CD8-positive, alpha-beta memory T cell (primary cell): ENCODE measurements around the gene ROM1. TPM values are rescaled to one million over a fixed set of nuclear protein-coding genes. Genes with fewer than 3 reads are reported as not detected.
"Not testable (repeated sequence)": the region's sequence is repeated elsewhere in the genome, so short reads cannot be mapped to it uniquely, and the experiment has no call there.

Experiments
- CTCF ChIA-PET: fragments of 350-600 bp; sonication (Branson Sonifier 250); formaldehyde crosslinking; loops from one replicate; lab custom pipeline; 2021; ENCODE audit warnings: antibody characterized with exemption; lab: Charles Lee
- POLR2A ChIA-PET: fragments of 350-600 bp; sonication (Branson Sonifier 250); formaldehyde crosslinking; loops from one replicate; lab custom pipeline; 2021; ENCODE audit warnings: antibody characterized with exemption; lab: Charles Lee
- DNase-seq, 5 donors: peaks; one replicate each; pipeline versions ENCODE4 v3.0.0 to v3.0.0-alpha.2; 2020 to 2022; ENCODE audit warnings: mixed read lengths in 1 of 5
- H3K27ac ChIP-seq: one replicate; pipeline ENCODE4 v1.7.0; 2013; ENCODE audit warnings: low read depth, mild to moderate bottlenecking, low read length, moderate library complexity
- H3K27me3 ChIP-seq: 2 replicates; pipeline ENCODE4 v1.7.0; 2013; ENCODE audit warnings: low read length, mild to moderate bottlenecking; ENCODE audit not compliant: insufficient read depth, poor library complexity, severe bottlenecking
- H3K36me3 ChIP-seq: 2 replicates; pipeline ENCODE4 v1.7.0; 2013; ENCODE audit warnings: mild to moderate bottlenecking, low read length, moderate library complexity; ENCODE audit not compliant: insufficient read depth
- H3K4me1 ChIP-seq: 2 replicates; pipeline ENCODE4 v1.7.0; 2013; ENCODE audit warnings: mild to moderate bottlenecking, low read length, moderate library complexity; ENCODE audit not compliant: insufficient read depth
- H3K4me3 ChIP-seq: 2 replicates; pipeline ENCODE4 v1.7.0; 2013; ENCODE audit warnings: mild to moderate bottlenecking, low read length
- H3K9me3 ChIP-seq: 2 replicates; pipeline ENCODE4 v1.7.0; 2013; ENCODE audit warnings: mild to moderate bottlenecking, low read length
- H3K27ac Mint-ChIP-seq, 8 donors: one replicate each; pipeline ENCODE4 v1.8.0; 2020 to 2021; ENCODE audit warnings: mixed read lengths in 8 of 8, mild to moderate bottlenecking in 6 of 8, inconsistent platforms in 3 of 8, moderate library complexity in 3 of 8
- H3K27me3 Mint-ChIP-seq, 2 donors: one replicate each; pipeline ENCODE4 v1.8.0; 2020 to 2021; ENCODE audit warnings: mixed read lengths in 2 of 2, mild to moderate bottlenecking in 1 of 2, moderate library complexity in 1 of 2
- H3K36me3 Mint-ChIP-seq, 3 donors: one replicate each; pipeline ENCODE4 v1.8.0; 2020 to 2021; ENCODE audit warnings: mixed read lengths in 3 of 3, inconsistent platforms in 1 of 3, mild to moderate bottlenecking in 1 of 3
- H3K4me1 Mint-ChIP-seq, 3 donors: one replicate each; pipeline ENCODE4 v1.8.0; 2020 to 2021; ENCODE audit warnings: mixed read lengths in 3 of 3, inconsistent platforms in 1 of 3, mild to moderate bottlenecking in 1 of 3
- H3K4me3 Mint-ChIP-seq, 7 donors: one replicate each; pipeline ENCODE4 v1.8.0; 2020 to 2021; ENCODE audit warnings: mixed read lengths in 7 of 7, mild to moderate bottlenecking in 6 of 7, moderate library complexity in 4 of 7, inconsistent platforms in 2 of 7
- H3K9me3 Mint-ChIP-seq, 5 donors: one replicate each; pipeline ENCODE4 v1.8.0; 2020 to 2022; ENCODE audit warnings: mixed read lengths in 5 of 5, mild to moderate bottlenecking in 3 of 5, moderate library complexity in 2 of 5, inconsistent platforms in 1 of 5
- polyA plus RNA-seq: library from polyadenylated mRNA; unstranded; fragments of 300-500 nt; fragmentation: Illumina TruSeq; gene quantifications from one replicate; pipeline ENCODE4 v1.2.3, GENCODE V29; 2021
- total RNA-seq, 2 experiments: library from RNA; stranded (reverse); gene quantifications; one replicate each; pipeline ENCODE4 v1.2.3, GENCODE V29; 2021

Gene ROM1
- total and polyA plus RNA-seq, 3 experiments from 2014 or later: 1.7 to 5.3 (median 4.9) TPM

DNA sequence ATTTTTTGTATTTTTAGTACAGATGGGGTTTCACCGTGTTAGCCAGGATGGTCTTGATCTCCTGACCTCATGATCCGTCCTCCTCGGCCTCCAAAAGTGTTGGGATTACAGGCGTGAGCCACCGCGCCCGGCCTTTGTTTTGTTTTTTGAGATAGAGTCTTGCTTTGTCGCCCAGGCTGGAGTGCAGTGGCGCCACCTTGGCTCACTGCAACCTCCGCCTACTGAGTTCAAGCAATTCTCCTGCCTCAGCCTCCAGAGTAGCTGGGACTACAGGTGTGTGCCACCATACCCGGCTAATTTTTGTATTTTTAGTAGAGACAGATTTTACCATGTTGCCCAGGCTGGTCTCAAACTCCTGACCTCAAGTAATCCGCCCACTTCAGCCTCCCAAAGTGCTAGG lies 37.2 kb downstream of the ROM1 start:
- not testable (repeated sequence) for H3K27me3 ChIP-seq, DNase-seq, H3K27ac ChIP-seq, H3K27me3 Mint-ChIP-seq, H3K9me3 Mint-ChIP-seq, H3K4me3 ChIP-seq, H3K9me3 ChIP-seq
- Histone ChIP-seq H3K36me3 (peaks cover 11% of the 10 kb centered on the region), H3K4me1 (peaks cover 28% of the 10 kb centered on the region)
- peak overlapping the region in 2 of 7 donors; percentile 60 to 63 for H3K4me3 Mint-ChIP-seq
- peak overlapping the region in 3 of 8 donors; percentile 50 to 83 (median 60) for H3K27ac Mint-ChIP-seq
- H3K36me3 Mint-ChIP-seq: peaks cover 0 to 43% (median 3%) of the 10 kb centered on the region in 3 donors
- ChIA-PET CTCF (interaction anchor here (1.1 to 2.3 kb wide), 3 partner anchors 15 to 59 kb away, joined by 3 to 9 read pairs (median 3); partner anchors contain the start of genes C11orf98 and CSKMT), POLR2A (interaction anchor here (1.0 to 1.7 kb wide), 2 partner anchors 14 to 59 kb away, joined by 5 to 7 read pairs; partner anchors contain the start of genes C11orf98, CSKMT and TUT1)
- H3K4me1 Mint-ChIP-seq: peaks cover 25 to 43% (median 33%) of the 10 kb centered on the region in 3 donors

DNA sequence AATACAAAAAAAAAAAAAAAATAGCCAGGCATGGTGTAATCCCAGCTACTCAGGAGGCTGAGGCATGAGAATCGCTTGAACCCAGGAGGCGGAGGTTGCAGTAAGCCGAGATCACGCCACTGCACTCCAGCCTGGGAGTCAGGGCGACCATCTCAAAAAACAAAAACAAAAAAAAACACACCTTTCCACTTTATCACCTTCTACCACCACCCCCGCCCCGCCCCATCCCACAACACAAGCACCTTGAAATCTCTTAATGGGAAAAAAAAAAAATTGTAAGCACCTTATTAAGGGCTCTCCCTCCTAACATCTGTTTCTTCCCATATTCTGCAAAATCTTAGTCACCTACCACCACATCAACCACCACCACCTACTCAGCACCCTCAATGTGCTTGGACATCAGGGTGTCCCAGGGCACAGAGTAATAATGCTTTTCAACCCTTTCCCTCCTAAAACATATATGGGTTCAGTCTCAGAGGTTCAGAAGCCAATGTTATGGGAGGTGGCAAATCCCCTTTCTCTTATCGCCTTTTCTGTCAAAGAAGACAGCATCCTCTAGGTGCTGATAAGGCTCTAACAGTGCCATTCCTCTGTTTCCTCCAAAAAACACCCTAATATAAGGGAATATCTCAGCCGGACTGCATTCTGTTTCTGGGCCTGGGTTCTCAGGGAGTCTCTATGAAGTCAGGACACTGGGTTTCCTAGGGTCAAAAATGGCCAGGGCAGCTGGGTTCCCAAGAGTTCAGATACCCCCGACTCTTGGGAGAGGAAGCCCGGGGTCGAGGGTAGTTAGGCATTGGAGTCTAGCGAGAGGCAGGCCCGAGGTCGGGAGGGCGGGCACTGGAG lies 39.3 kb downstream of the ROM1 start:
- H3K36me3 ChIP-seq: peaks cover 11% of the 10 kb centered on the region
- peak overlapping the region; percentile 85 to 95 (median 91) for H3K4me3 Mint-ChIP-seq
- peak overlapping the region; percentile 80 to 97 (median 86) for H3K27ac Mint-ChIP-seq
- ChIA-PET CTCF (interaction anchor here (1.0 to 3.6 kb wide), 6 partner anchors 12 to 227 kb away, joined by 3 to 27 read pairs (median 4); partner anchors contain the start of genes C11orf98, CSKMT and TUT1), POLR2A (interaction anchor here (0.6 to 1.4 kb wide), 12 partner anchors 13 to 213 kb away, joined by 3 to 52 read pairs (median 4); partner anchors contain the start of genes B3GAT3, C11orf98, CSKMT and LBHD1)
- peak overlapping the region; percentile 83 for H3K4me3 ChIP-seq
- H3K27me3 Mint-ChIP-seq: peaks cover 0 to 7% of the 10 kb centered on the region in 2 donors
- DNase-seq: peak in 1 of 5 donors; percentile 65
- H3K4me1 Mint-ChIP-seq: peaks cover 15 to 29% (median 20%) of the 10 kb centered on the region in 3 donors
- H3K9me3 ChIP-seq: no peaks in the 10 kb centered on the region
- H3K27ac ChIP-seq: peak overlapping the region; percentile 87
- peaks cover 15% of the 10 kb centered on the region for H3K4me1 ChIP-seq
- no peaks in the 10 kb centered on the region for H3K27me3 ChIP-seq
- peaks cover 0 to 3% (median 0%) of the 10 kb centered on the region in 5 donors for H3K9me3 Mint-ChIP-seq
- H3K36me3 Mint-ChIP-seq: peaks cover 0 to 33% (median 3%) of the 10 kb centered on the region in 3 donors

GRCh38 chr11:62654297-62654696 lies 41.2 kb downstream of the ROM1 start:
- no peaks in the 10 kb centered on the region for H3K27me3 ChIP-seq
- no peaks in the 10 kb centered on the region for H3K9me3 ChIP-seq
- Mint-ChIP-seq H3K9me3 (peaks cover 0 to 3% (median 0%) of the 10 kb centered on the region in 5 donors), H3K27ac (peak overlapping the region in 5 of 8 donors; percentile 47 to 83 (median 78)), H3K27me3 (peaks cover 0 to 7% of the 10 kb centered on the region in 2 donors), H3K4me3 (peak overlapping the region in 6 of 7 donors; percentile 46 to 80 (median 53)), H3K4me1 (peaks cover 15 to 29% (median 20%) of the 10 kb centered on the region in 3 donors), H3K36me3 (peaks cover 0 to 17% (median 3%) of the 10 kb centered on the region in 3 donors)
- POLR2A ChIA-PET: interaction anchor here (1.3 to 2.7 kb wide), 3 partner anchors 8 to 11 kb away, joined by 3 to 18 read pairs (median 10); partner anchors contain the start of genes C11orf98, CSKMT and GANAB
- H3K27ac ChIP-seq: no peak overlapping the region
- H3K4me3 ChIP-seq: no peak overlapping the region
- CTCF ChIA-PET: interaction anchor here (1.2 to 3.6 kb wide), 7 partner anchors 8 to 260 kb away, joined by 3 to 27 read pairs (median 5); partner anchors contain the start of genes C11orf98, CSKMT, GANAB and LBHD1
- DNase-seq: no peak
- peaks cover 2% of the 10 kb centered on the region for H3K36me3 ChIP-seq
- H3K4me1 ChIP-seq: peaks cover 15% of the 10 kb centered on the region

GRCh38 chr11:62656796-62657429 lies 43.9 kb downstream of the ROM1 start:
- H3K27me3 Mint-ChIP-seq: peaks cover 0 to 7% of the 10 kb centered on the region in 2 donors
- no peaks in the 10 kb centered on the region for H3K36me3 ChIP-seq
- no peak for DNase-seq
- peak overlapping the region in 2 of 7 donors; percentile 47 to 54 for H3K4me3 Mint-ChIP-seq
- peaks cover 0 to 10% (median 0%) of the 10 kb centered on the region in 3 donors for H3K36me3 Mint-ChIP-seq
- H3K27me3 ChIP-seq: no peaks in the 10 kb centered on the region
- ChIA-PET CTCF (interaction anchor here (1.7 kb wide), 1 partner anchor 65 kb away, joined by 4 read pairs; no protein-coding TSS in a partner anchor), POLR2A (interaction anchor here (1.0 to 2.7 kb wide), 2 partner anchors 8 to 70 kb away, joined by 3 to 18 read pairs; partner anchors contain the start of genes C11orf98, CSKMT and HNRNPUL2)
- H3K9me3 ChIP-seq: no peaks in the 10 kb centered on the region
- H3K4me1 Mint-ChIP-seq: peaks cover 12 to 18% (median 15%) of the 10 kb centered on the region in 3 donors
- peak overlapping the region in 1 of 8 donors; percentile 42 for H3K27ac Mint-ChIP-seq
- peaks cover 8% of the 10 kb centered on the region for H3K4me1 ChIP-seq
- H3K4me3 ChIP-seq: no peak overlapping the region
- H3K27ac ChIP-seq: no peak overlapping the region
- H3K9me3 Mint-ChIP-seq: peaks cover 0 to 3% (median 0%) of the 10 kb centered on the region in 5 donors

- CTCF ChIA-PET: interaction anchor here (0.7 to 3.4 kb wide), 27 partner anchors 10 to 281 kb away, joined by 3 to 44 read pairs (median 4); partner anchors contain the start of genes EEF1G, EML3, GANAB and INTS5
- H3K27me3 ChIP-seq: no peaks in the 10 kb centered on the region
- peak in 3 of 5 donors; percentile 41 to 74 (median 47) for DNase-seq
- H3K4me1 ChIP-seq: peaks cover 21% of the 10 kb centered on the region
- POLR2A ChIA-PET: interaction anchor here (0.5 to 4.6 kb wide), 35 partner anchors 9 to 217 kb away, joined by 3 to 71 read pairs (median 7); partner anchors contain the start of genes B3GAT3, BSCL2, EEF1G and GANAB
- H3K4me3 Mint-ChIP-seq: peak overlapping the region; percentile 96 to 100 (median 97)
- H3K27ac ChIP-seq: peak overlapping the region; percentile 89
- peaks cover 0 to 48% (median 4%) of the 10 kb centered on the region in 3 donors for H3K36me3 Mint-ChIP-seq
- peak overlapping the region; percentile 94 to 99 (median 96) for H3K27ac Mint-ChIP-seq
- H3K9me3 Mint-ChIP-seq: no peaks in the 10 kb centered on the region
- H3K27me3 Mint-ChIP-seq: peaks cover 0 to 4% of the 10 kb centered on the region in 2 donors
- H3K4me1 Mint-ChIP-seq: peaks cover 28 to 47% (median 30%) of the 10 kb centered on the region in 3 donors
- no peaks in the 10 kb centered on the region for H3K9me3 ChIP-seq
- peak overlapping the region; percentile 98 for H3K4me3 ChIP-seq
- H3K36me3 ChIP-seq: peaks cover 18% of the 10 kb centered on the region
Measured at GRCh38 chr11:62664405-62665074, 51.5 kb downstream of the ROM1 start.
